ENCODE measurements around the gene C11orf21.
"Not testable (repeated sequence)": the region's sequence is repeated elsewhere in the genome, so short reads cannot be mapped to it uniquely, and the experiment has no call there.

The C11orf21 gene

DNA sequence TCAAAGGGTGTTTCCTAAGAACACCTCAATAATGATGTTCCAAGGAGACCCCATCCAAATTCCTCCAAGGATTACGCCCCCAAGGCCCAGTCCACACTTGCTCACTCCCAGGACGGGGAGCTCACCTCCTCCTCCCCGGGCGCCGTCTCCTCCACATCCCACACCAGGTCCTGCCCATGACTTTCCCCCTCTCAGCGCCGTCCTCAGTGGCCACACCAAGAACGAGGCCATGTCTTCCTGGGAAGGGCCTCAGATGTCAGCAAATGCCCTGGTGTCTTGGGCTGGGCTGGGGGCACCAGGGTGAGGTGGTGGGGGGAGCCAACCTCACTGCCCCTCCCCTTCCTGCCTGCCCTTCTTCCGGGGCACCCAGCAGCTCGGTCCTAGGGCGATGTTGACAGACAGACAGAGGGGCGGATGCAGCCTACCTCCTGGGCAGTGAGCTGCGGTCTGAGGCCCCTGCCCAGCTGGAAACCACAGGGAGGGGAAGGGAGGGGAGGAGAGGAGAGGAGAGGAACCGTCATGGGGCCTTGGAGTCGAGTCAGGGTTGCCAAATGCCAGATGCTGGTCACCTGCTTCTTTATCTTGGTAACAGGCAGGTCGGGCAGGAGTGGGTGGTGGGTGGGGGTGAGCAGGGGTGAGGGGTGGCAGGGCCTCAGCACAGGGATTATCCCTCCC lies at the start of gene C11orf21, which contains the start of gene TSPAN32:
Gene C11orf21 (minus strand): TSS at position 288 of the 675 bp plus-strand sequence. CDS start 110 bp downstream, at position 178.
Gene TSPAN32 (plus strand): TSS at position 383 of the 675 bp plus-strand sequence. CDS start 137 bp downstream, at position 520.
- DNase-seq (ENCODE audit: insufficient read length, low spot score) (no peak), FAIRE-seq (no peak)

DNA sequence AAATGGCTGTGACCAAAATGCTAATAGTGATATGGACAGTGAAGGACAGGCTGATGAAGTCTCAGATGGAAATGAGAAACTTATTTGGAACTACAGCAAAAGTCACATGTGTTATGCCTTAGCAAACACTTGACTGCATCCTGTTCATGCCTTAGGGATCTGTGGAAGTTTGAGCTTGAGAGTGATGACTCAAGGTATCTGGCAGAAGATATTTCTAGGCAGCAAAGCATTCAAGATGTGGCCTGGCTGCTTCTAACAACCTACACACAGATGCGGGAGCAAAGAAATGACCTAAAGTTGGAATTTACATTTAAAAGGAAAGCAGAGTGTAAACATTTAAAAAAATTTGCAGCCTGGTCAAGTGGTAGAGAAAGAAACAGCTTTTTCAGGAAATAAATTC lies 47.3 kb upstream of the C11orf21 start:
- DNase-seq (ENCODE audit: insufficient read length, low spot score) (no peak), FAIRE-seq (no peak)

DNA sequence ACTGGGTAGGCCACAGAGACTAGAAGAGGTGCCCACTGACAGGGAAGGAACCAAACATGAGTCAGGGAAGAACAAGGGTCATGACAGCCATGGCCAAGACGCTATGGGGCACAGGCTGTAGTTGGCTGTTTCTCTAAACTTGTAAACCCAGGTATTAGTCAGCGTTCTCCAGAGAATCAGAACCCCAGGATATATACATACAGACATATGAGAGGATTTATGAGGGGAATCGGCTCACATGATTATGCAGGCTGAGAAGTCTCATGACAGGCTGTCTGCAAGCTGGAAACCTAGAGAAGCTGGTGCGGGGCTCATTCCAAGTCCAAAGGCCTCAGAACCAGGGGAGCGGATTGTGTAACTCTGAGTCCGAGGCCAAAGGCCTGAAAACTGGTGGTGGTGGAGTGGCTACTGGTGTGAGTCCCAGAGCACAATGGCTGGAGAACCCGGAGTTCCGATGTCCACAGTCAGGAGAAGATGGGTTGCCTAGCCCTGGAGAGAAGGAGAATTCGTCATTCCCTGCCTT lies 45.7 kb upstream of the C11orf21 start:
- no peak for DNase-seq (ENCODE audit: insufficient read length, low spot score)
- no peak for FAIRE-seq

DNA sequence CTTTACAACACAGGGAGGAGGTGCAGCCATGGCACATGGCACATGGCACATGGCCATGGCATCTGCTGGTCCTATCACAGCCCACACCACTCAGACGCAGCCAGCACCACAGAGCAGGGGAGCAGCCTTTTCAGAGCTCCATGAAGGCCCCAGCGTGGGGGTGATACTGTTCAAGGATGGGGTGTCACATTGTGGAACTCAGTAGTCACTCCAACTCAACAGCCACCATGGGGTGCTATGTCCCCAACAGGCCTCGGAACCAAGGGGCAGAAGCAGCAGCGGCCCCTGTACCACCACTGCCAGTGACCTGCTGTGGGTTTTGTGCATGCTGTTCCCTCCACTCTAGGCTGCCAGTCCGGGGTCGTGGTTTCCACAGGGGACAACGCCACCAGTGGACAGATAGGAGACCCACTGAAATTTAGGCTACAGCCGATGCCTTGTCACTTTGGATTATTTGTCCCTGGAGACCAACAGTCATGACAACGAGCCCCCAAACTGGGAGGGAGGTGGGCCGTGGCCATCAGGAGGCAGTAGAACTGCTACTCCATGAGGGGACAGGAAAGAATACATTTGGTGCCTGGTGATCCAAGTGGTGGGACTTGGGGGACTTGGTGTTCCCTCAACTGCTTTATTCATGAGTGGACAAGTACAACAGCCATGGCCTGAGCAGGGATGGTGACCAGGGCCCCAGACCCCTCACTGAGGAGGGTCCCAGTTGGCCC lies 45.0 kb upstream of the C11orf21 start:
- FAIRE-seq (no peak), DNase-seq (ENCODE audit: insufficient read length, low spot score) (no peak)

DNA sequence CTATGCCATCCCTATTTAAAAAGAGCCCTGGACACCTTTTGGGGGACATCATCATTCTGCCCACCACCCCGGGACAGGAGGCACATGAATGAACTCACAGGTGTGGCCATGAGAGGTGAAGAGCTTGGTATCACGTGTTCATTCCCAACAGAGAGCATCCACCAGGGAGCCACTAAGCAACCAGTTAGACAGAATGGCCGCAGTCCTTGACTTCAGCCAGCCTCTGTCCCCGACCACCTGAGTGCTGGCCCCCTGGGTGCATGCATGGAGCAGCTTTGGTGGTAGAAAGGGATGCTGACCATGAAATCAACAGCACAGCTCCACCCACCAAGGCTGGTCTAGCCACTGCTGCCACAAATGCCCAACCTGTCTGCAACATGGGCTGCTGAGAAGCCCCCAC lies 44.3 kb upstream of the C11orf21 start:
- DNase-seq (ENCODE audit: insufficient read length, low spot score): no peak
- no peak for FAIRE-seq

DNA sequence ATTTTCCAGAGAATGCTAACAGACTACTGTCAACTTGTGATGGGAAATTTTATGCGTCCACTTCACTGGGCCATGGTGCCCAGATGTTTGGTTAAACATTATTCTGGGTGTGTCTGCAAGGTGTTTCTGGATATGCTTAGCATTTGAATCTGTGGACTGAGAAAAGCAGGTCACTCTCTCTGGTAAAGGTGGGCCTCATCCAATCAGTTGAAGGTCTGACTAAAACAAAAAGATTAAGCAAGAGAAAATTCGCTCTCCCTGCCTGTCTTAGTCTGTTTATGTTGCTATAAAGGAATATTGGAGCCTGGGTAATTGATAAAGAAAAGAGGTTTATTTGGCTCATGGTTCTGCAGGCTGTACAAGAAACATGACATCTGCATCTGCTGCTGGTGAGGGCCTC lies 43.3 kb upstream of the C11orf21 start:
- no peak for FAIRE-seq

DNA sequence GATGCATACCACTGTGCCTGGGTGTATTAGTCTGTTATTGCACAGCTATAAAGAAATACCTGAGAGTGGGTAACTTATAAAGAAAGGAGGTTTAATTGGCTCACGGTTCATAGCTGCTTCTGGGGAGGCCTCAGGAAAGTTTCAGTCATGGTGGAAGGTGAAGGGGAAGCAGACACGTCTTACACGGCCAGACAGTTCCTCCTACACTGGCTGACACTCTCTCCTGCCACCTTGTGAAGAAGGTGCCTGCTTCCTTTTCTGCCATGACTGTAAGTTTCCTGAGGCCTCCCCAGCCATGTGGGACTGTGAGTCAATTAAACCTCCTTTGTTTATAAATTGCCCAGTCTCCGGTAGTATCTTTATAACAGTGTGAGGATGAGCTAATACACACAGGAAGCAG lies 41.8 kb upstream of the C11orf21 start:
- no peak for DNase-seq (ENCODE audit: insufficient read length, low spot score)
- no peak for FAIRE-seq

More for the DNA sequence above, 43.3 kb upstream of the C11orf21 start:
- no peak for DNase-seq (ENCODE audit: insufficient read length, low spot score)

DNA sequence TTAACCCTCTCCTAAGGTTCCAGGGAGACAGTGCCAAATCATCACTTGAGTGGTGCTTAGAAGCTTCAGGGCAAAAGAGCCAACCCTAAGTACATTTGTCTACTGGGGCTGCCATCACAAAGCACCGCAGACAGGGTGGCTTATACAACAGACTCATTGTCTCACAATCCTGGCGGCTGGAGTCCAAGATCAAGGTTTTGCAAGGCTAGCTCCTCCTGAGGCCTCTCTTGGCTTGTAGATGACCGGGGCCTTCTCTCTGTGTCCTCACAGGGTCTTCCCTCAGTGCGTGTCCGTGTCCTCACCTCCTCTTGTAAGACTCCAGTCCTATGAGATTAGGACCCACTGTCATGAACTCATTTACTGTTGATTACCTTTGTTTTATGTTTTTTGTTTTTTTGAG lies 41.3 kb upstream of the C11orf21 start:
- no peak for FAIRE-seq
- DNase-seq (ENCODE audit: insufficient read length, low spot score): no peak

DNA sequence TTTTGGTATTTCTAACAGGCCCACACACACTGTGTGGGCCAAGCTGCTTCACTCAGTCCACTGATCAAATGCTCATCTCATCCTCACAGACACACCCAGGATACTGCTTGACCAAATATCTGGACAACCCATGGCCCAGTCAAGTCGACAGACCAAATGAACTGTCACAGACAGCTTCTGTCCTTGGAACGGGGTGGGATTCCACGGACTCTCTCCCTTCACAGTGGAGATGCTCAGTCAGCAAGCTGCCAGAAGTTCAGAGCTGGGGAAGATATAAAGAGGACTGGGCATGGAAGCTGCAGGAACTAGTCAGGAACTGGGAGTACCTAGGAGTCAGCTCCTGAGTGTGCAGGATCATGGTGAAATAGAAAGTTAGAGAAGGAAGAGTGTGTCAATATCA lies 40.8 kb upstream of the C11orf21 start:
- no peak for FAIRE-seq
- DNase-seq (ENCODE audit: insufficient read length, low spot score): no peak

DNA sequence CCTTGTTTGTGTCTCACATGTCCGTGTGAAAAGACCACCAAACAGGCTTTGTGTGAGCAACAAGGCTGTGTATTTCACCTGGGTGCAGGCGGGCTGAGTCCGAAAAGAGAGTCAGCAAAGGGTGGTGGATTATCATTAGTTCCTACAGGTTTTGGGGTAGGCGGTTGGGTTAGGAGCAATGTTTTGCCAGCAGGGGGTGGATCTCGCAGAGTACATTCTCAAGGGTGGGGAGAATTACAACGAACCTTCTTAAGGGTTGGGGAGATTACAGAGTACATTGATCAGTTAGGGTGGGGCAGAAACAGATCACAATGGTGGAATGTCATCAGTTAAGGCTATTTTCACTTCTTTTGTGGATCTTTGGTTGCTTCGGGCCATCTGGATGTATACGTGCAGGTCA lies 37.0 kb upstream of the C11orf21 start:
- not testable (repeated sequence) for DNase-seq (ENCODE audit: insufficient read length, low spot score); FAIRE-seq

DNA sequence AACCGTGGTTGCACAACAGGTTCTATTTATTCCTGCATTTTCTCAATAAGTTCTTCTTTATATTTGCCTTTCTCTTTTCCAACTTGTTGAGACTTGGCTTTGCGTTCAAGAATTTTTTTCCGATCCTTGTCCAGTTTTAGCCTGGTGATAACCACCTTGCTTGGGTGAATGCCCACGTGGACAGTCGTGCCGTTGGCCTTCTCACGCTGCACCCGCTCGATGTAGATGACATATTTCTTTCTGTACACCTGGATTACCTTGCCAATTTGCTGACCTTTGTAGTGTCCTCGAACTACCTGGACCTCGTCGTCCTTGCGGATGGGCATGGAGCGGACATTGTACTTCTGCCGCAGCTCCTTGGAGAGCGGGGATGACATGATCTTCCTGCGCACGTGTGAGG lies 33.6 kb upstream of the C11orf21 start:
- FAIRE-seq: not testable (repeated sequence)

DNA sequence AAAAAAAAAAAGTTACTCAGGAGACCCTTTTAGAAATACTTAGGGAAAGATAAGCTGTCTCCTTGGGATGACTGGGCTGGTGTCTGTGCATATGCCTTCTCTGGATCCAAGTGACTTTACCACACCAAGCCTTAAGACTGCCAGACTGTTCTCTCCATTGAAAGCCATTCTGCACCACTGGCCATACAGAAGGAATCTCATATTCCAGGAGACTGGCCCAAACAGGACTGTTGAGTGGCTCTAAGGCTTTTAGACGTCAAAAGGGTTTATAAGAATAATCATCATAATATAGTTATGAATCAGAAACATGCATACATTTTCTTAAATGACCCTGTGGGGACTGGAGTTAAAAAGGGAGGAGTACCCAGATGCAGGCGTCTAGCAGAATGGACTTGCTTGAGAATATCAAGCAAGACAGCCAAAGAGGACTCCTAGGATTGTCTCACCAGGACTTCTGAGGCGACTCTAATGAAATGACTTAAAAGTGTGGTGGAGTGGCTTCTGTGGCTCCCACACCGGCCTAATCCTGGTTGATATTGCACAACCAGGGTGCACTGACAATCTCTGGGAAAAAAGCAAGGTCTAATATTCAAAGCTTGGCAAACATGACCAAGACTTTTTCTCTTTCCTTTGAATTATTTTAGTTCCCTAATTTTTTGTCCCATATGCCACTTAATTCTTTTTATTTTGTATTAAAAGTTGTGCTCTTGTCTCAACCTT lies 31.9 kb upstream of the C11orf21 start:
- FAIRE-seq: not testable (repeated sequence)

More for the DNA sequence above, 33.6 kb upstream of the C11orf21 start:
- DNase-seq (ENCODE audit: insufficient read length, low spot score): not testable (repeated sequence)

DNA sequence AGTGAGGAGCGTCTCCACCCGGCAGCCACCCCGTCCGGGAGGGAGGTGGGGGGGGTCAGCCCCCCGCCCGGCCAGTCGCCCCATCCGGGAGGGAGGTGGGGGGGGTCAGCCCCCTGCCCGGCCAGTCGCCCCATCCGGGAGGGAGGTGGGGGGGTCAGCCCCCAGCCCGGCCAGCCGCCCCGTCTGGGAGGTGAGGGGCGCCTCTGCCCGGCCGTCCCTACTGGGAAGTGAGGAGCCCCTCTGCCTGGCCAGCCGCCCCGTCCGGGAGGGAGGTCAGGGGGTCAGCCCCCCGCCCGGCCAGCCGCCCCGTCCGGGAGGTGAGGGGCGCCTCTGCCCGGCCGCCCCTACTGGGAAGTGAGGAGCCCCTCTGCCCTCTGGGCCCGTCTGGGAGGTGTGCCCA lies 30.9 kb upstream of the C11orf21 start:
- FAIRE-seq; DNase-seq (ENCODE audit: insufficient read length, low spot score): not testable (repeated sequence)

More for the DNA sequence above, 31.9 kb upstream of the C11orf21 start:
- not testable (repeated sequence) for DNase-seq (ENCODE audit: insufficient read length, low spot score)

DNA sequence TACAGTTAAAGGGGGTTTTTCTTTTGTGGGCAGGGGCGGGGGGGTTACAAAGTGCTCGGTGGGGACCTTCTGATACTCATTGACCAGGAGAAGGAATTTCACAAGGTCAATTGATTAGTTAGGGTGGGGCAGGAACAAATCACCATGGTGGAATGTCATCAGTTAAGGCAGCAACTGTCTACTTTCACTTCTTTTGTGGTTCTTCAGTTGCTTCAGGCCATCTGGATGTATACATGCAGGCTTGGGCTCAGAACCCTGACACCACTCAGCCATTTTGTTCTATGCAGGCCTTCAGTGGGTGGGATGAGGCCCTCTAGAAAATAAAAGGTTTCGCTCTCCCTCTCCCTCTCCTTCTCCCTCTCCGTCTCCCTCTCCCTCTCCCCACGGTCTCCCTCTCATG lies 29.7 kb upstream of the C11orf21 start:
- FAIRE-seq (no peak), DNase-seq (ENCODE audit: insufficient read length, low spot score) (no peak)

DNA sequence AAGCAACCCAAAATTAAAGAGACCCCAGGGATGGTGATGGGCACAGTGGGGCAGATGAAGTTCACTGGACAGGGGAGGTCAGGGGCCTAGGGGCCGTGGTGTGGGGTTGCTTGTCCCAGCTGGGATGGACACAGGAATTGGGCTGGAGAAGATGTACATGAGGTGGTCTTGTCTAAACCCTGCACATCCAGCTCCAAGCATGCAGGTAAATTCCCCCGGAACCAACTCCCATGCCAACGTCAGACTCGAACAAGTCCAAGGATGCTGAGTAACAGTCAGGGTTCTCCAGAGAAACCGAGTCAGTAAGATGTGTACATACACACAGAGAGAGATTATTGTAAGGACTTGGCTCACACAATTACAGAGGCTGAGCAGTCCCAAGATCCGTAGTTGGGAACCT lies 29.0 kb upstream of the C11orf21 start:
- DNase-seq (ENCODE audit: insufficient read length, low spot score): no peak
- FAIRE-seq: no peak

DNA sequence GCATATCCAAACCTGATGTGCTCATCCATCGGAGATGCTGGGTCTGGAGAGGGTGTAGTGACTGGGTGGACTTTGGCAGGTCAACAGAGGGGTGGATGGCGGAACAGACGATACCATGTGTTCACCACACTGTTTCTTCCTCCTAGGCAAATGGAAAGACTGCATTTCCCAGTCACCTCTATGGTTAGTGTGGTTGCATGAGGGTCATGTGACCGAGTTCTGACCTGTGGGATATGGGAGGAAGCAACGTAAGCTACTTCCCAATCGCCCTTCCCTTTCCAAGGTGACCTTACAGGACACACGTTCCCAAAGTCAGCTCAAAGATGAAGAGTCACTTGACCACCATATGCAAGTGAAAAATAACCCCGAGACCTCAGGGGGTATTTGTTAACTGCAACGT lies 27.8 kb upstream of the C11orf21 start:
- DNase-seq (ENCODE audit: insufficient read length, low spot score) (no peak), FAIRE-seq (no peak)

DNA sequence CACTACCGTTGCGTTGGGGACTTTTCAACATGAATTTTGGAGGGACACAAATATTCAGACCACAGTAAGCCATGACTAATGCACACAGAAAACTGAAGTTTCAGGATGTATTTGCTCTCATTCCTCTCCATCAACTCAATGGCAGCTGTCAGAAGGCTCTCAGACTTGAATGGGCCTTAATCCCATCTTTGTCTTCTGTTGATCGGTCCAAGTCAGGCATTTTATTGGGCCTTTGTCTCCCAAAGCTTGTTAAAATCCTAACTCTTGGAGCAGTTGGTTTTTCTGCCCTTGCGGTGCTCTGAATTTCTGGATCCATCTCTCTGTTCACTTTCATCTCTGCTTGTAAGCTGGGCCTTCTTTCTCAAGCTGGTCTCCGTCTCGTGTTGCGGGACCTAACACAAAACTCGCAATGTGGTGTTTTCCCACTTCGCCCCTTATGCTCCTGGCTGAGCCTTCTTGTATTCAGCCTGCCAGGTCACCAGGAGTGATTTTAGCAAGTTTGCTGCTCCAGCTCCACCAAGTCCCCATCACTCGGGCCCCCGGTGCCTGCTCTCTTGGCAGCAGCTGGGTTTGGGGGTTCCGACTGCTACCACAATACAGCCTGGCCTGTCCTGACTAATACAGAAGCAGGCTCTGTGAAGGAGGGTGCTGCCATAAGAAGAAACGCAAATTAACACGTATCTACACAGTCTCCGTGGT lies 27.1 kb upstream of the C11orf21 start:
- FAIRE-seq: no peak
- no peak for DNase-seq (ENCODE audit: insufficient read length, low spot score)

DNA sequence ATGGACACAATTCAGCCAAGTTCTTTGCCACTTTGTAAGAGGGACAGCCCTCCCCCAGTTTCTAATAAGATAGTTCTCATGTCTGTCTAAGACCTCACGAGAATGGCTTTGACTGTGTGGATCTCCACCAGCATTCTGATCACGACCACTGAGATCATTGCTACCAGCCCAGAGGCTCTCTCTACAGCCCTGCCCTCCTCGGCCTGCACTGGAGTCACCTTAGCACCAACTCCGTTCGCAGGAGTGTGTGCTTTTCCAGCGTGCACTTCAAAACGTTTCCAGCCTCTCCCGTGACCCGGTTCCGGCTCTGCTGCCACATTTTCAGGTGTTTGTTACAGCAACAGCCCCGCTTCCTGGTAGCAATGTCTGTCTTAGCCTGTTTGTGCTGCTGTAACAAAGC lies 26.3 kb upstream of the C11orf21 start:
- DNase-seq (ENCODE audit: insufficient read length, low spot score) (no peak), FAIRE-seq (no peak)

DNA sequence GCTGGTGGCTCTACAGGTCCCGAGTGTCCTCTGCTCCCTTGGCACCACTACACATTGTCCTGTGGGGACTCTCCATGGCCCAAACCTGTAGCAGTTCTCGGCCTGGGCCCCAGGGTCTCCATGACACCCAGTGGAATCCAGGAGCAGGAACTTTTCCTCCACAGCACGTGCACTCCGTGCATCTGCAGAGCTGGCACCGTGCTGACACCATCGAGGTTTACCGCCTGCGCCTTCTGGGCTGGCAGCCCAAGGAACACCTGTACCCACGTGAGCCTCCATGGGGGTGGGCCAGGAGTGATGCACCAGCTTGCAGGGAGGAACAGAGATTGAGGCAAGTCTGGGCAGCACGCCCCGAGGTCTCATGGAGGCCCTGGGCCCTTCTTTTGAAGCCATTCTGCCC lies 25.3 kb upstream of the C11orf21 start:
- DNase-seq (ENCODE audit: insufficient read length, low spot score) (no peak), FAIRE-seq (no peak)

DNA sequence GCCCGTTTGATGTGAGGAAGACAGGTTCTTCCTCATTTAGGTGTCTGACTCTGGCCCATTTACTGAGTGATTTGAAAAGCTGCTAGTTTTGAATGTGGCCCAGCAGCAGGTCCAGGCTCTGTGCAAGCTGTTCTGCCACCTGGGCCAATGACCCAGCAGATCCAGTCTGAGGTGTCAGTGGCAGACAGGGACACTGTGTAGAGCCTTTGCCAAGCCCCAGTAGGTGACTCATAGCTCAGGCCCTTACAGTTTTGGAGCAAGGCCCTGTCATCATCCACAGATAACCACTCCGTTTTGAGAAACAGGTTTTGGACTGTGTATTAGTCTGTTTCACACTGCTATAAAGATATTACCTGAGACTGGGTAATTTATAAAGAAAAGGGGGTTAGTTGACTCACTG lies 24.0 kb upstream of the C11orf21 start:
- DNase-seq (ENCODE audit: insufficient read length, low spot score): no peak
- no peak for FAIRE-seq

DNA sequence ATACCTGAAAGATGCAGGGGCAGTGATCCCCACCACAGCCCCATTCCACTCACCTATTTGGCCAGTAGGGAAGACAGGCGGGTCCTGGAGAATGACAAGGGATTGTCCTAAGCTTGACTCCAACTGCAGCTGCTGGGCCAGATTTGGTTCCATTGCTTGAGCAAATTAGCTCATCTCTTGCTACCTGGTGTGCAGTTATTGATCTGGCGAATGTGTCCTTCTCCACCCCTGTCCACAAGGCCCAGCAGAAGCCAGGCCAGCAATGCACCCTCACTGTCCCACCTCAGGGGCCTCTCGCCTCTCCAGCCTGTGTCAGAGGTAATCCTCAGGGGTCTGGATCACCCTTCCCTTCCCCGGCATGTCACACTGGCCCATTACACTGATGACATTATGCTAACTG lies 23.4 kb upstream of the C11orf21 start:
- no peak for FAIRE-seq

More for the DNA sequence above, 23.4 kb upstream of the C11orf21 start:
- no peak for DNase-seq (ENCODE audit: insufficient read length, low spot score)

Measured in HTR-8/SVneo (cell line).